WTC11 (cell line): ENCODE data around the gene SLC25A23. TPM values are rescaled to one million over a fixed set of nuclear protein-coding genes. Genes with fewer than 3 reads are reported as not detected.

Source experiments
- ATAC-seq: fragments of 200-7000 bp; cut with Tn5 transposase; 2 replicates; pipeline ENCODE4 v1.10.0; 2021; ENCODE audit warnings: mild to moderate bottlenecking, moderate library complexity
- CTCF ChIA-PET: fragments of 300-600 bp; sonication (Branson Sonifier 250); formaldehyde crosslinking; loops from one replicate; lab custom pipeline; 2021; ENCODE audit warnings: antibody characterized with exemption; lab: Charles Lee
- POLR2A ChIA-PET: fragments of 350-600 bp; sonication (Branson Sonifier 250); formaldehyde crosslinking; loops from one replicate; lab custom pipeline; 2021; ENCODE audit warnings: antibody characterized with exemption; lab: Charles Lee
- DNase-seq: peaks from one replicate; pipeline ENCODE4 v3.0.0; 2021; ENCODE audit warnings: low spot score
- H3K27ac Mint-ChIP-seq: 2 replicates; pipeline ENCODE4 v1.8.0; 2021; ENCODE audit warnings: mixed read lengths
- H3K27me3 Mint-ChIP-seq: 2 replicates; pipeline ENCODE4 v1.8.0; 2021; ENCODE audit warnings: low read depth, mild to moderate bottlenecking, moderate library complexity, mixed read lengths
- H3K36me3 Mint-ChIP-seq: 2 replicates; pipeline ENCODE4 v1.8.0; 2021; ENCODE audit warnings: mixed read lengths
- H3K4me1 Mint-ChIP-seq: 2 replicates; pipeline ENCODE4 v1.8.0; 2022; ENCODE audit warnings: mixed read lengths
- H3K4me3 Mint-ChIP-seq: 2 replicates; pipeline ENCODE4 v1.8.0; 2021; ENCODE audit warnings: mild to moderate bottlenecking, moderate library complexity, mixed read lengths
- H3K9me3 Mint-ChIP-seq: 2 replicates; pipeline ENCODE4 v1.8.0; 2021; ENCODE audit warnings: mixed read lengths
- CREB1 ChIP-seq: sonication (generic); formaldehyde crosslinking; IDR thresholded peaks from 2 replicates; pipeline ENCODE4 v1.8.0; 2023; ENCODE audit warnings: mild to moderate bottlenecking, missing genetic modification reagents
- CTCF ChIP-seq: fragments of 200-600 bp; IDR thresholded peaks from 2 replicates; pipeline ENCODE4 v1.8.0; 2022; ENCODE audit warnings: antibody characterized with exemption
- E2F4 ChIP-seq: sonication (generic); formaldehyde crosslinking; IDR thresholded peaks from 2 replicates; pipeline ENCODE4 v1.8.1; 2022; ENCODE audit warnings: low read depth, mild to moderate bottlenecking, moderate library complexity, missing genetic modification reagents, borderline replicate concordance
- E2F5 ChIP-seq: sonication (generic); formaldehyde crosslinking; IDR thresholded peaks from 2 replicates; pipeline ENCODE4 v1.8.1; 2022; ENCODE audit warnings: mild to moderate bottlenecking, moderate library complexity, missing genetic modification reagents
- ETV6 ChIP-seq: sonication (generic); formaldehyde crosslinking; IDR thresholded peaks from 2 replicates; pipeline ENCODE4 v1.8.1; 2022; ENCODE audit warnings: mild to moderate bottlenecking, missing genetic modification reagents
- FOXP1 ChIP-seq: sonication (generic); formaldehyde crosslinking; IDR thresholded peaks from 2 replicates; pipeline ENCODE4 v1.8.0; 2022; ENCODE audit warnings: missing genetic modification reagents, mild to moderate bottlenecking, moderate library complexity, borderline replicate concordance
- GRHL2 ChIP-seq: fragments of 250-450 bp; sonication (Bioruptor Pico); IDR thresholded peaks from 2 replicates; pipeline ENCODE4 v1.8.0; 2022; ENCODE audit warnings: mild to moderate bottlenecking, moderate library complexity; ENCODE audit not compliant: insufficient replicate concordance, severe bottlenecking
- PRDM15 ChIP-seq: sonication (generic); formaldehyde crosslinking; IDR thresholded peaks from 2 replicates; pipeline ENCODE4 v1.8.0; 2022; ENCODE audit warnings: missing genetic modification reagents
- ZNF396 ChIP-seq: fragments of 250-450 bp; sonication (Bioruptor Pico); IDR thresholded peaks from 2 replicates; pipeline ENCODE4 v1.8.0; 2021; ENCODE audit warnings: mild to moderate bottlenecking, moderate library complexity, borderline replicate concordance
- ZNF423 ChIP-seq: fragments of 250-450 bp; sonication (Bioruptor Pico); IDR thresholded peaks from 2 replicates; pipeline ENCODE4 v2.1.2; 2022; ENCODE audit warnings: mild to moderate bottlenecking, moderate library complexity
- ZNF671 ChIP-seq: fragments of 250-450 bp; sonication (Bioruptor Pico); IDR thresholded peaks from 2 replicates; pipeline ENCODE4 v1.8.0; 2021; ENCODE audit warnings: mild to moderate bottlenecking
- ZSCAN18 ChIP-seq: fragments of 250-450 bp; sonication (Bioruptor Pico); IDR thresholded peaks from 2 replicates; pipeline ENCODE4 v2.1.2; 2022; ENCODE audit warnings: mild to moderate bottlenecking, moderate library complexity
- total RNA-seq: library from RNA; stranded (reverse); gene quantifications from 3 replicates; pipeline ENCODE4 v1.2.3, GENCODE V29; 2021

SLC25A23 gene
- total RNA-seq, 1 experiment from 2014 or later: 63.6 TPM

GRCh38 chr19:6482343-6482686 lies 22.7 kb upstream of the SLC25A23 start:
- ATAC-seq (no peak), DNase-seq (no peak)
- Mint-ChIP-seq H3K9me3 (no peaks in the 10 kb centered on the region), H3K27ac (no peak overlapping the region), H3K27me3 (no peaks in the 10 kb centered on the region; the same call in 1 of the 2 replicates), H3K4me3 (no peak overlapping the region)
- POLR2A ChIA-PET: no interaction called here
- TF ChIP-seq PRDM15 (CRISPR knock-in tag) (no peak), ZNF671 (CRISPR knock-in tag) (no peak), ZNF396 (CRISPR knock-in tag) (no peak), E2F4 (no peak), E2F5 (CRISPR knock-in tag) (no peak), ETV6 (CRISPR knock-in tag) (no peak), ZSCAN18 (CRISPR knock-in tag) (no peak), GRHL2 (no peak)
- TF ChIP-seq, all 79 proteins: peak for 0
- CTCF ChIA-PET: interaction anchor here (0.6 to 1.7 kb wide), 3 partner anchors 20 to 383 kb away, joined by 3 to 7 read pairs (median 4); partner anchors contain the start of gene TUBB4A
- no peaks in the 10 kb centered on the region for H3K36me3 Mint-ChIP-seq
- peaks cover 15% of the 10 kb centered on the region for H3K4me1 Mint-ChIP-seq

- ChIA-PET POLR2A (no interaction called here), CTCF (interaction anchor here (0.5 to 1.7 kb wide), 12 partner anchors 9 to 463 kb away, joined by 3 to 7 read pairs (median 3); partner anchors contain the start of genes KHSRP and TUBB4A)
- Mint-ChIP-seq H3K27me3 (peaks cover 2% of the 10 kb centered on the region; the same call in 1 of the 2 replicates), H3K9me3 (no peaks in the 10 kb centered on the region), H3K36me3 (no peaks in the 10 kb centered on the region), H3K4me3 (no peak within 1 kb of the TSS), H3K4me1 (peaks cover 15% of the 10 kb centered on the region), H3K27ac (no peak within 1 kb of the TSS)
- TF ChIP-seq ZNF423 (CRISPR knock-in tag): peak; percentile 77
- TF ChIP-seq CTCF: peak; percentile 59; the same call in 1 of the 2 replicates
- no peak for TF ChIP-seq CREB1 (CRISPR knock-in tag)
- TF ChIP-seq FOXP1: 0 out of 2 replicates have a peak, but pooled peaks have one; percentile 29
- ATAC-seq: peak; percentile 57
- peak; percentile 61 for DNase-seq
These were observed 22.1 kb upstream of the SLC25A23 start, which contains the start of gene DENND1C for GRCh38 chr19:6481541-6482342. DENND1C (minus strand) TSS chr19:6481787; CDS start chr19:6481695, 92 bp downstream.
